ENCODE data around the gene KDM4B.

Gene KDM4B

DNA sequence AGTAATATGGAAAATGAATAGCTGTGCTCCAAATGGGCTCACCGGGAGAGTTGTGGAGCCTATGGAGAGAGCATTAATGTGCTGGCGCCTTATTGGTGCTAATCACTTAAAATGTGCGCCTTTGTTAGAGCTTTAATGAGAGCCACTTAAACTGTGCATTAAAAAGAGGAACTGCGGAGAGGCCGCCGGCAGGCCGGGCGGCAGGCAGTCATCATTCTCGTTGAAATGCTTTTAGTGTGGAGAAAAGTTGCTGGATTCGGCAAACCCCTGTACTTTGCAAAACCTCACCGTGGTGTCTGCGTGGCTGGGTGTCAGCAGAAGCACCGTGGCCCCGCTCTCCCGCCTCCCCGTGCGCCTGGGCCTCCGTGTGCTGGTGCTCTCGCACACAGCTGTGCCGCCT is 105.5 kb downstream of the KDM4B start:
- Histone ChIP-seq H4K20me1 (ENCODE audit: control insufficient read depth, insufficient read depth, low read depth, low read length) (no peaks in the 10 kb centered on the region), H3K4me3 (ENCODE audit: low read length) (no peak overlapping the region), H3K27me3 (ENCODE audit: control insufficient read depth, low read length) (no peaks in the 10 kb centered on the region), H3K4me2 (ENCODE audit: low read length) (no peak overlapping the region), H3K9me2 (replicated peaks; ENCODE audit: control insufficient read depth, low read length) (no peaks in the 10 kb centered on the region), H3K27ac (ENCODE audit: low read depth, low read length) (no peak overlapping the region), H3K36me3 (ENCODE audit: control insufficient read depth, low read length) (peaks cover 2% of the 10 kb centered on the region; the same call in 1 of the 2 replicates), H3K4me1 (ENCODE audit: control insufficient read depth, low read length) (no peaks in the 10 kb centered on the region), H3K79me2 (ENCODE audit: control insufficient read depth, low read length) (no peaks in the 10 kb centered on the region), H3K9me3 (ENCODE audit: control insufficient read depth, insufficient read depth, low read length) (no peaks in the 10 kb centered on the region), H3F3A (ENCODE audit: control insufficient read depth, insufficient read depth) (no peaks in the 10 kb centered on the region)
- TF ChIP-seq, protein P1, sequence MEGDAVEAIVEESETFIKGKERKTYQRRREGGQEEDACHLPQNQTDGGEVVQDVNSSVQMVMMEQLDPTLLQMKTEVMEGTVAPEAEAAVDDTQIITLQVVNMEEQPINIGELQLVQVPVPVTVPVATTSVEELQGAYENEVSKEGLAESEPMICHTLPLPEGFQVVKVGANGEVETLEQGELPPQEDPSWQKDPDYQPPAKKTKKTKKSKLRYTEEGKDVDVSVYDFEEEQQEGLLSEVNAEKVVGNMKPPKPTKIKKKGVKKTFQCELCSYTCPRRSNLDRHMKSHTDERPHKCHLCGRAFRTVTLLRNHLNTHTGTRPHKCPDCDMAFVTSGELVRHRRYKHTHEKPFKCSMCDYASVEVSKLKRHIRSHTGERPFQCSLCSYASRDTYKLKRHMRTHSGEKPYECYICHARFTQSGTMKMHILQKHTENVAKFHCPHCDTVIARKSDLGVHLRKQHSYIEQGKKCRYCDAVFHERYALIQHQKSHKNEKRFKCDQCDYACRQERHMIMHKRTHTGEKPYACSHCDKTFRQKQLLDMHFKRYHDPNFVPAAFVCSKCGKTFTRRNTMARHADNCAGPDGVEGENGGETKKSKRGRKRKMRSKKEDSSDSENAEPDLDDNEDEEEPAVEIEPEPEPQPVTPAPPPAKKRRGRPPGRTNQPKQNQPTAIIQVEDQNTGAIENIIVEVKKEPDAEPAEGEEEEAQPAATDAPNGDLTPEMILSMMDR (IDR thresholded peaks at IDR 0.05; ENCODE audit: low read depth, low read length, poor library complexity, severe bottlenecking) = no peak
- no peak for TF ChIP-seq EZH2phosphoT487 (IDR thresholded peaks at IDR 0.05; ENCODE audit: borderline replicate concordance, low read length)

DNA sequence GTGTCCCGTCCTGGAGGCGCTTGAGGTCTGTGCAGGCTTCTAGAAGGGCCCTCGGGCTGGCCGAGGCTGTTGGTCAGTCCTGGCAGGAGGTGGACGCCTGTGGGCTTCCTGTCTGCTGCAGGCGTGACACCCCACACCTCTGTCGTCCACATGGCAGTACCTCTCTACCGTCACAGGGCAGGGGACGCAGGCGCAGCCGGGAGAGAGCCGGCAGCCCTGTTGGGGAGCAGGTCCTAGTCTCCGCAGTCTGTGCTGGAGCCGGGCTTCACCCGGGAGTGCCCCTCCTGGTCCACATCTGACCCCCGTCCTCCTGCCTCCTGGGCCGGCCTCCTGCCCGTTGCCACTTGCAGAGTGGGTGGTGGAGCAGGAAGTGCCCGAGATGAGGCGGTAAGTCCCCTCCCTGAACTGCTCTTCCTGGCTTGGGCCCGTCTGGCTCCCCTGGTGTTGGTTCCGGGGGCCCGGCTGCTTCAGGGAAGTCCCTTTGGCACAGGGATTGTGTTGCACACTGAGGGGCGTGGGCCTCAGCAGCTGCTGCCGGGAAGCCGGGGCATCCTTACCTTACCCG is 106.0 kb downstream of the KDM4B start:
- Histone ChIP-seq H3K9me2 (replicated peaks; ENCODE audit: control insufficient read depth, low read length) (no peaks in the 10 kb centered on the region), H3K4me1 (ENCODE audit: control insufficient read depth, low read length) (no peaks in the 10 kb centered on the region), H4K20me1 (ENCODE audit: control insufficient read depth, insufficient read depth, low read depth, low read length) (no peaks in the 10 kb centered on the region), H3K79me2 (ENCODE audit: control insufficient read depth, low read length) (no peaks in the 10 kb centered on the region), H3K9me3 (ENCODE audit: control insufficient read depth, insufficient read depth, low read length) (no peaks in the 10 kb centered on the region), H3K4me3 (ENCODE audit: low read length) (no peak overlapping the region), H3K27me3 (ENCODE audit: control insufficient read depth, low read length) (no peaks in the 10 kb centered on the region), H3K27ac (ENCODE audit: low read depth, low read length) (no peak overlapping the region), H3F3A (ENCODE audit: control insufficient read depth, insufficient read depth) (no peaks in the 10 kb centered on the region), H3K36me3 (ENCODE audit: control insufficient read depth, low read length) (peaks cover 3% of the 10 kb centered on the region; the same call in 1 of the 2 replicates), H3K4me2 (ENCODE audit: low read length) (no peak overlapping the region)
- no peak for TF ChIP-seq EZH2phosphoT487 (IDR thresholded peaks at IDR 0.05; ENCODE audit: borderline replicate concordance, low read length)
- TF ChIP-seq, protein P1 (IDR thresholded peaks at IDR 0.05; ENCODE audit: low read depth, low read length, poor library complexity, severe bottlenecking) = no peak

DNA sequence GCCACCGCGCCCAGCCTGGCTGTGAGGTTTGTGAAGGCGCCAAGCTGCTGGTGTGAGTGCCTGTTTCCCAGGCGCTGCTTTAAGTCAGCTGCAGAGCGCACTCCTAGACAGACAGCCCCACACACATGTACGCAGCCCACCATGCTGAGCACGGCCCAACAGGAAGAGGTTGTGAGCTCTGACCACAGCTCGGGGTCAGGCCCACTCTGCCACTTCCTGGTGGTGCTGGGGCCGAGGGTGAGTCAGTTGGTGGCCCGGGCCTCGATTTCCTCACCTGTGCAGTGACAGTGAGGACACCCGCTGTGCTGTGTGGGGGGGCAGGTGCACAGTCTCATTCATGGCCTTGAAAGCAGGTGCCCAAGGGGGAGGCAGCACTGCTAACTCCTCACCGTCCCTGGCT is 106.7 kb downstream of the KDM4B start:
- H4K20me1 ChIP-seq (ENCODE audit: control insufficient read depth, insufficient read depth, low read depth, low read length) = no peaks in the 10 kb centered on the region
- H3K27ac ChIP-seq (ENCODE audit: low read depth, low read length) = no peak overlapping the region
- TF ChIP-seq, protein P1 (IDR thresholded peaks at IDR 0.05; ENCODE audit: low read depth, low read length, poor library complexity, severe bottlenecking) = no peak
- no peak for TF ChIP-seq EZH2phosphoT487 (IDR thresholded peaks at IDR 0.05; ENCODE audit: borderline replicate concordance, low read length)
- no peak overlapping the region for H3K4me2 ChIP-seq (ENCODE audit: low read length)
- H3K9me2 ChIP-seq (replicated peaks; ENCODE audit: control insufficient read depth, low read length) = no peaks in the 10 kb centered on the region
- no peaks in the 10 kb centered on the region for H3K9me3 ChIP-seq (ENCODE audit: control insufficient read depth, insufficient read depth, low read length)
- H3K4me3 ChIP-seq (ENCODE audit: low read length) = no peak overlapping the region
- no peaks in the 10 kb centered on the region for H3F3A ChIP-seq (ENCODE audit: control insufficient read depth, insufficient read depth)
- no peaks in the 10 kb centered on the region for H3K4me1 ChIP-seq (ENCODE audit: control insufficient read depth, low read length)
- H3K36me3 ChIP-seq (ENCODE audit: control insufficient read depth, low read length) = peaks cover 3% of the 10 kb centered on the region; the same call in 1 of the 2 replicates
- no peaks in the 10 kb centered on the region for H3K79me2 ChIP-seq (ENCODE audit: control insufficient read depth, low read length)
- H3K27me3 ChIP-seq (ENCODE audit: control insufficient read depth, low read length) = no peaks in the 10 kb centered on the region
